G401.6 (cell line): ENCODE data around the gene NSA2.

Source experiments
- FAIRE-seq: peaks from 2 replicates; lab custom pipeline; 2012; peaks lifted over from hg19 to GRCh38; lab: Jason Lieb, UNC

Gene NSA2

DNA sequence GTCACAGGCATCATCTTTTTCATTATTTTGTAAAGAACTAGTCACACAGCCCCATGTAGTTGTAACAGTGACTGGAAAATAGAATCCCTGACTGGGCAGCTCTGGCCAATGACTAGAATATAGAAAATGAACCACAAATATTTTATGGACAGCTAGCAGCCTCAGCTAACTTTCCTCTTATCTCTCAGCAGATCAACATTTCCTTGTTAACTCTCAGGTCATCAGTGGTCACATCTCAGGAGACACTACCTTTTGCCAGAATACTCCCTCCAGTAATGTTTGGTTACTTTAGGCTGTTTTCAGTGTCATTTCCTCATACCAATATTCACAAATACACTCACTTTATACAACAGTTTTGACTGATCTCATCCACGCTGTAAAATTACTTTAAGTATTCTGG, 55.2 kb downstream of the NSA2 start:
- FAIRE-seq = no peak

DNA sequence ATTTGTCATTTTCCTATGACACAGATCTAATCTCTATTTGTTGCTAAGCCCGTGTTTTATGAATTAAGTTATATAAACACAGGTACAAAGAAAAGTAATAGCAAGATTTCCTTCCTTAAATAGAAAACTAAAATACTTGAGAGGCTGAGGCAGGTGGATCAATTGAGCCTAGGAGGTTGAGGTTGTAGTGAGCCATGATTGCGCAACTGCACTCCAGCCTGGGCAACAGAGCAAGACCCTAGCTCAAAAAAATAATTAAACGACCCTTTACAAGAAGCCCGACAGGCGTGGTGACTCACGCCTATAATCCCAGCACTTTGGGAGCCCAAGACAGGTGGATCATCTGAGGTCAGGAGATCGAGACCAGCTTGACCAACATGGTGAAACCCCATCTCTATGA, 62.4 kb downstream of the NSA2 start:
- no peak for FAIRE-seq
